Neural cell (in vitro differentiated cells): ENCODE results near the gene APOH. TPM values are rescaled to one million over a fixed set of nuclear protein-coding genes. Genes with fewer than 3 reads are reported as not detected.
A peak's percentile ranks its signal among the peaks of the same experiment; 100 is the strongest.
"Not testable (repeated sequence)": the region's sequence is repeated elsewhere in the genome, so short reads cannot be mapped to it uniquely, and the experiment has no call there.

Experiments used
- H2AFZ ChIP-seq: fragments of 200-600, 300-800 bp; sonication (generic), shearing (Covaris generic); 2 replicates; pipeline ENCODE4 v1.6.0; 2014; ENCODE audit warnings: low read depth, mild to moderate bottlenecking, antibody characterized with exemption, low read length, moderate library complexity
- H3F3A ChIP-seq: fragments of 200-600 bp; shearing (Covaris generic); 2 replicates; pipeline ENCODE4 v1.6.1; 2016; ENCODE audit warnings: mild to moderate bottlenecking, moderate library complexity, mixed read lengths, antibody characterized with exemption, low read length; ENCODE audit not compliant: insufficient read depth, poor library complexity, severe bottlenecking
- H3K27ac ChIP-seq: fragments of 200-600, 300-800 bp; sonication (generic), shearing (Covaris generic); 2 replicates; pipeline ENCODE4 v1.5.1; 2014; ENCODE audit warnings: mild to moderate bottlenecking, low read length, moderate library complexity
- H3K27me3 ChIP-seq: fragments of 300-800, 200-600 bp; sonication (generic), shearing (Covaris generic); 2 replicates; pipeline ENCODE4 v1.6.0; 2014; ENCODE audit warnings: mild to moderate bottlenecking, low read depth, low read length, moderate library complexity; ENCODE audit not compliant: insufficient read depth
- H3K36me3 ChIP-seq: fragments of 300-800, 200-600 bp; sonication (generic), shearing (Covaris generic); 2 replicates; pipeline ENCODE4 v1.5.1; 2014; ENCODE audit warnings: mild to moderate bottlenecking, antibody characterized with exemption, low read length, moderate library complexity; ENCODE audit not compliant: insufficient read depth
- H3K4me2 ChIP-seq: fragments of 300-800, 200-600 bp; sonication (generic), shearing (Covaris generic); 2 replicates; pipeline ENCODE4 v1.6.0; 2014; ENCODE audit warnings: mild to moderate bottlenecking, low read length
- H3K4me3 ChIP-seq: fragments of 300-800, 200-600 bp; sonication (generic), shearing (Covaris generic); 2 replicates; pipeline ENCODE4 v1.5.1; 2014; ENCODE audit warnings: mild to moderate bottlenecking, low read length, moderate library complexity
- H3K79me2 ChIP-seq: fragments of 200-600 bp; shearing (Covaris generic); replicated peaks from 2 replicates; pipeline ENCODE4 v1.6.0; 2014; ENCODE audit warnings: mild to moderate bottlenecking, low read length, moderate library complexity; ENCODE audit not compliant: insufficient read depth
- H3K9ac ChIP-seq: fragments of 300-800, 200-600 bp; sonication (generic), shearing (Covaris generic); 2 replicates; pipeline ENCODE4 v1.6.1; 2016; ENCODE audit warnings: mild to moderate bottlenecking, low read length, mixed read lengths
- H3K9me2 ChIP-seq: fragments of 200-600 bp; shearing (Covaris generic); 2 replicates; pipeline ENCODE4 v1.6.1; 2016; ENCODE audit warnings: mild to moderate bottlenecking, low read length, mixed read lengths; ENCODE audit not compliant: insufficient read depth
- H3K9me3 ChIP-seq: fragments of 200-600, 300-800 bp; sonication (generic), shearing (Covaris generic); 2 replicates; pipeline ENCODE4 v1.6.1; 2016; ENCODE audit warnings: mild to moderate bottlenecking, mixed run types, low read length, moderate library complexity, mixed read lengths
- H4K20me1 ChIP-seq: fragments of 200-600 bp; shearing (Covaris generic); 2 replicates; pipeline ENCODE4 v1.6.1; 2016; ENCODE audit warnings: mild to moderate bottlenecking, mixed run types; ENCODE audit not compliant: insufficient read depth
- EP300 ChIP-seq: fragments of 450-650 bp; conservative IDR thresholded peaks from 2 replicates; pipeline ENCODE4 v1.6.1; 2014; ENCODE audit warnings: antibody characterized with exemption, mild to moderate bottlenecking, moderate library complexity; ENCODE audit not compliant: poor library complexity, severe bottlenecking
- EZH2 ChIP-seq: fragments of 200-600, 300-800 bp; shearing (Covaris generic), sonication (generic); IDR thresholded peaks from 2 replicates; pipeline ENCODE4 v1.6.1; 2014; ENCODE audit warnings: antibody characterized with exemption, low read length, borderline replicate concordance, mild to moderate bottlenecking; ENCODE audit not compliant: insufficient read depth, poor library complexity, severe bottlenecking
- MXI1 ChIP-seq: fragments of 450-650 bp; conservative IDR thresholded peaks from 2 replicates; pipeline ENCODE4 v1.6.1; 2014; ENCODE audit warnings: antibody characterized with exemption, mild to moderate bottlenecking; ENCODE audit not compliant: poor library complexity, severe bottlenecking
- POLR2AphosphoS5 ChIP-seq: IDR thresholded peaks from 2 replicates; pipeline ENCODE4 v1.6.1; 2012
- RAD21 ChIP-seq: fragments of 450-650 bp; conservative IDR thresholded peaks from 2 replicates; pipeline ENCODE4 v1.6.1; 2014; ENCODE audit warnings: antibody characterized with exemption, mild to moderate bottlenecking, moderate library complexity
- SMC3 ChIP-seq: fragments of 450-650 bp; conservative IDR thresholded peaks from 2 replicates; pipeline ENCODE4 v1.6.1; 2014; ENCODE audit warnings: antibody characterized with exemption, mild to moderate bottlenecking, moderate library complexity; ENCODE audit not compliant: poor library complexity
- TAF1 ChIP-seq: IDR thresholded peaks from 2 replicates; pipeline ENCODE4 v1.6.1; 2012; ENCODE audit warnings: low read depth
- polyA plus RNA-seq: library from polyadenylated mRNA; depleted of rRNA; stranded (reverse); fragments of >200 nt; gene quantifications from 2 replicates; pipeline ENCODE4 v1.2.3, GENCODE V29; 2014
- TF ChIP-seq, protein P1 (sequence below): fragments of 450-650 bp; IDR thresholded peaks from 2 replicates; pipeline ENCODE4 v1.5.1; 2014; ENCODE audit warnings: antibody characterized with exemption, mild to moderate bottlenecking, moderate library complexity; ENCODE audit not compliant: poor library complexity, severe bottlenecking
- TF ChIP-seq, protein P2 (sequence below): IDR thresholded peaks from 2 replicates; pipeline ENCODE4 v1.6.1; 2012; ENCODE audit warnings: borderline replicate concordance

Gene APOH
- polyA plus RNA-seq, 1 donor from 2014 or later: not detected

DNA sequence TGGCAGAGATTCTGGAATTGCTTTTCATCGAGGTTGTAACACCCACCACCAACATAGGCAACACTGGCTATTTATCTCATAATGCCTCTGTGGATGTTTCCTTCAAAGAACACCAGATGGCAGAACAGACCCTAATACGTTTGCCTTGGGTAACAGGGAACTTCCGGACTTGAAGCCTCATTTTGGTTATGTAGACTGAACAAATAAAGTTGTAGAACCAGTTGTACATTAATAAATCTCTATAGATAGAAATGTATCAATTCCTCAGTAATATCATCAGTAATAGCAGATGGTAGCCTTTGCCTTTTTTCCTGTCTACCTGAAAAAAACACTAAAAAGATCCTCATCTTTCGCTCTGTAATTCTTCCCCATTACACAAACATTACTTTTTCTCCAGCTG is 25.9 kb upstream of the APOH start:
- H3K9me3 ChIP-seq: no peaks in the 10 kb centered on the region
- H3K9ac ChIP-seq: no peak overlapping the region
- no peak overlapping the region for H3K27ac ChIP-seq
- H3K4me3 ChIP-seq: no peak overlapping the region
- no peaks in the 10 kb centered on the region for H3K79me2 ChIP-seq
- H2AFZ ChIP-seq: no peak overlapping the region
- H4K20me1 ChIP-seq: no peaks in the 10 kb centered on the region
- no peaks in the 10 kb centered on the region for H3K9me2 ChIP-seq
- TF ChIP-seq, protein P1, sequence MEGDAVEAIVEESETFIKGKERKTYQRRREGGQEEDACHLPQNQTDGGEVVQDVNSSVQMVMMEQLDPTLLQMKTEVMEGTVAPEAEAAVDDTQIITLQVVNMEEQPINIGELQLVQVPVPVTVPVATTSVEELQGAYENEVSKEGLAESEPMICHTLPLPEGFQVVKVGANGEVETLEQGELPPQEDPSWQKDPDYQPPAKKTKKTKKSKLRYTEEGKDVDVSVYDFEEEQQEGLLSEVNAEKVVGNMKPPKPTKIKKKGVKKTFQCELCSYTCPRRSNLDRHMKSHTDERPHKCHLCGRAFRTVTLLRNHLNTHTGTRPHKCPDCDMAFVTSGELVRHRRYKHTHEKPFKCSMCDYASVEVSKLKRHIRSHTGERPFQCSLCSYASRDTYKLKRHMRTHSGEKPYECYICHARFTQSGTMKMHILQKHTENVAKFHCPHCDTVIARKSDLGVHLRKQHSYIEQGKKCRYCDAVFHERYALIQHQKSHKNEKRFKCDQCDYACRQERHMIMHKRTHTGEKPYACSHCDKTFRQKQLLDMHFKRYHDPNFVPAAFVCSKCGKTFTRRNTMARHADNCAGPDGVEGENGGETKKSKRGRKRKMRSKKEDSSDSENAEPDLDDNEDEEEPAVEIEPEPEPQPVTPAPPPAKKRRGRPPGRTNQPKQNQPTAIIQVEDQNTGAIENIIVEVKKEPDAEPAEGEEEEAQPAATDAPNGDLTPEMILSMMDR: peak; percentile 84
- TF ChIP-seq MXI1: no peak
- TF ChIP-seq TAF1: no peak
- TF ChIP-seq SMC3: peak; percentile 97
- TF ChIP-seq EP300: no peak
- peak; percentile 90 for TF ChIP-seq RAD21
- TF ChIP-seq, protein P2, sequence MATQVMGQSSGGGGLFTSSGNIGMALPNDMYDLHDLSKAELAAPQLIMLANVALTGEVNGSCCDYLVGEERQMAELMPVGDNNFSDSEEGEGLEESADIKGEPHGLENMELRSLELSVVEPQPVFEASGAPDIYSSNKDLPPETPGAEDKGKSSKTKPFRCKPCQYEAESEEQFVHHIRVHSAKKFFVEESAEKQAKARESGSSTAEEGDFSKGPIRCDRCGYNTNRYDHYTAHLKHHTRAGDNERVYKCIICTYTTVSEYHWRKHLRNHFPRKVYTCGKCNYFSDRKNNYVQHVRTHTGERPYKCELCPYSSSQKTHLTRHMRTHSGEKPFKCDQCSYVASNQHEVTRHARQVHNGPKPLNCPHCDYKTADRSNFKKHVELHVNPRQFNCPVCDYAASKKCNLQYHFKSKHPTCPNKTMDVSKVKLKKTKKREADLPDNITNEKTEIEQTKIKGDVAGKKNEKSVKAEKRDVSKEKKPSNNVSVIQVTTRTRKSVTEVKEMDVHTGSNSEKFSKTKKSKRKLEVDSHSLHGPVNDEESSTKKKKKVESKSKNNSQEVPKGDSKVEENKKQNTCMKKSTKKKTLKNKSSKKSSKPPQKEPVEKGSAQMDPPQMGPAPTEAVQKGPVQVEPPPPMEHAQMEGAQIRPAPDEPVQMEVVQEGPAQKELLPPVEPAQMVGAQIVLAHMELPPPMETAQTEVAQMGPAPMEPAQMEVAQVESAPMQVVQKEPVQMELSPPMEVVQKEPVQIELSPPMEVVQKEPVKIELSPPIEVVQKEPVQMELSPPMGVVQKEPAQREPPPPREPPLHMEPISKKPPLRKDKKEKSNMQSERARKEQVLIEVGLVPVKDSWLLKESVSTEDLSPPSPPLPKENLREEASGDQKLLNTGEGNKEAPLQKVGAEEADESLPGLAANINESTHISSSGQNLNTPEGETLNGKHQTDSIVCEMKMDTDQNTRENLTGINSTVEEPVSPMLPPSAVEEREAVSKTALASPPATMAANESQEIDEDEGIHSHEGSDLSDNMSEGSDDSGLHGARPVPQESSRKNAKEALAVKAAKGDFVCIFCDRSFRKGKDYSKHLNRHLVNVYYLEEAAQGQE: no peak
- TF ChIP-seq POLR2AphosphoS5: no peak
- TF ChIP-seq EZH2: no peak
- no peaks in the 10 kb centered on the region for H3K27me3 ChIP-seq
- no peak overlapping the region for H3K4me2 ChIP-seq
- H3K36me3 ChIP-seq: no peaks in the 10 kb centered on the region
- no peaks in the 10 kb centered on the region for H3F3A ChIP-seq

DNA sequence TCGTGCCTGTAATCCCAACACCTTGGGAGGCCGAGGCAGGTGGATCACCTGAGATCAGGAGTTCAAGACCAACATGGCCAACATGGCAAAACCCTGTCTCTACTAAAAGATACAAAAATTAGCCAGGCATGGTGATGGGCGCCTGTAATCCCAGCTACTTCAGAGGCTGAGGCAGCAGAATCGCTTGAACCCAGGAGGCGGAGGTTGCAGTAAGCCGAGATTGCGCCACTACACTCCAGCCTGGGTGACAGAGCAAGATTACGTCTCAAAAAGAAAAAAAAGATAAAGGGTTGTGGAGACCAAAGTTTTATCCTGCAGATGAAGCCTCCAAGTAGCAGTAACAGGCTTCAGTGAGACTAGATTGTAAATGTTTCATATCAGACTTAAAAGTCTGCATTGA is 24.2 kb upstream of the APOH start:
- not testable (repeated sequence) for H3K9me2 ChIP-seq, H3K9ac ChIP-seq, H3K27ac ChIP-seq, H3K27me3 ChIP-seq, H3K4me2 ChIP-seq, H3K9me3 ChIP-seq, H4K20me1 ChIP-seq, H3K4me3 ChIP-seq, H3K36me3 ChIP-seq, H3K79me2 ChIP-seq, H2AFZ ChIP-seq, H3F3A ChIP-seq

DNA sequence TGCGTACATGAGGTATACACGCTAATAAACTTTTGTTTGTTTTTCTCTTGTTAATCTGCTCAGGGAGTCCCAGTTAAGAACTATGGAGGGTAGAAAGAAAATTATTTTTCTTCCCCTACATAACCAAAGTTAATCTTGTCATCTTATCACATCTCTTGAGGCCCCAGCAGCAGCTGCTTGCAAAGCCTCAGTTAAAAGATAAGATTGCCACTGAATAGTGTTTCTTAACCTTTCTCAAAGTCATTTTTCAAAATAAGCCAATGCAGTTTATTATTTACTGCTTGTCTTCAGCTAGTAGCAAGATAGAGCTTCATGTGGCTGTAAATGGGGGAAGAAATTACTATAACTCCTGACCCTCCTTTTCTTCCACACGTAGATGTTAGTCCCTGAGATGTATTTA is 21.5 kb upstream of the APOH start:
- H3K9me2 ChIP-seq: no peaks in the 10 kb centered on the region
- H3K4me3 ChIP-seq: no peak overlapping the region
- no peak overlapping the region for H2AFZ ChIP-seq
- TF ChIP-seq SMC3 (no peak), TAF1 (no peak), MXI1 (no peak), POLR2AphosphoS5 (no peak), EP300 (no peak)
- TF ChIP-seq, protein P2: no peak
- no peak overlapping the region for H3K9ac ChIP-seq
- H3K36me3 ChIP-seq: no peaks in the 10 kb centered on the region
- no peaks in the 10 kb centered on the region for H3F3A ChIP-seq
- no peaks in the 10 kb centered on the region for H3K9me3 ChIP-seq
- no peaks in the 10 kb centered on the region for H3K79me2 ChIP-seq
- no peaks in the 10 kb centered on the region for H3K27me3 ChIP-seq
- no peaks in the 10 kb centered on the region for H4K20me1 ChIP-seq
- H3K4me2 ChIP-seq: no peak overlapping the region
- H3K27ac ChIP-seq: no peak overlapping the region
